Right ventricle myocardium superior (tissue), 1 donor: ENCODE data around the gene BHMT2. TPM values are rescaled to one million over a fixed set of nuclear protein-coding genes. Genes with fewer than 3 reads are reported as not detected.

ENCODE experiments used
- ATAC-seq: fragments of 200-7000 bp; cut with Tn5 transposase; one replicate; pipeline ENCODE4 v1.9.1; 2020; ENCODE audit warnings: mild to moderate bottlenecking; ENCODE audit not compliant: poor library complexity
- DNase-seq: peaks from one replicate; pipeline ENCODE4 v3.0.0-alpha.2; 2020
- intact Hi-C: fragments of 100-400 bp; cut with DNase I; formaldehyde crosslinking; loops from one replicate; pipeline ENCODE4 v1.11.2; 2022
- total RNA-seq: library from RNA; stranded (reverse); fragmentation: NEBNext Ultra II Directional; extraction: Animal tissue kit (Norgen Biotek cat#: 25700); gene quantifications from one replicate; pipeline ENCODE4 v1.2.1, GENCODE V29; 2021
- donor health status: DM: no; HTN: yes; CAD: no; lungs with severe emphysema.

Gene BHMT2
- total RNA-seq, 1 donor from 2014 or later, result 10.0 TPM

DNA sequence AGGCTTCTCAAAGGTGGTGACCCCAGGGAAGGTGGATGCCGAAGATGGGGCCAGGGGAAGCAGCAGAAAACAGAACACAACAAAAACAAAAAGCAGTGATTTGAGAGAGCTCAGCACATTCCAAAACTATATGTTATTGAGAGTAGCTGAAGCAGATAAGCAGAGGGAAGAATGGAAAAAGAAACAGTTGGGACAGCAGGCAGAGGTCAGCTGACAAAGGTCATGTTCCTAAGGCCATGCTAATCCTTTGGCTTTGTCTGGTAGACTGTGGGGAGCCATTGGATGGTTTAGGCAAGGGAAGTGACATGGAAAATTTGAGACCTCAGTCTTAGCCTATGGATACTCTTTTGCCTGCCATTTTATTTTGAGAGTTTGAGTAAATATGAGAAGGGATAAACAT, 14.6 kb upstream of the BHMT2 start:
- intact Hi-C loops, result no loop called here
- DNase-seq, result no peak
- no peak for ATAC-seq

DNA sequence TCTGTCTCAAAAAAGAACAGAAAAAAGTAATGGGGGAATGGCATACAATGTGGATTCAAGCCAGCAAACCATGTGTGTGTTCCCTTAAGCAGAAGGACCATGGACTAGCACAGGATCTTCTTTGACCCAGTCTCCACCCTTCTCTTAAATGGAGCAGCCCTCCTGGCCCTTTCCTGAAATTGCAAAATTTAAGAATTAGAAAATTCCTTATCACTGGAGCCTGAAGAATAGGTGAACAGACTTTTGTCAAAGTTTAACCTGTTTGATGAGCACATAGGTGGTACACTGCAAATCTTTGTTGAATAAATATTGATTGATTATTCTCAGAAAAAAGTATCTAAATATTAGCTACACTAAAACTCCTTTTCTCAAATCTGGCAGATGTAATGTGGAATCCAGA, 12.7 kb upstream of the BHMT2 start:
- intact Hi-C loops, result no loop called here
- ATAC-seq, result no peak
- DNase-seq, result no peak

DNA sequence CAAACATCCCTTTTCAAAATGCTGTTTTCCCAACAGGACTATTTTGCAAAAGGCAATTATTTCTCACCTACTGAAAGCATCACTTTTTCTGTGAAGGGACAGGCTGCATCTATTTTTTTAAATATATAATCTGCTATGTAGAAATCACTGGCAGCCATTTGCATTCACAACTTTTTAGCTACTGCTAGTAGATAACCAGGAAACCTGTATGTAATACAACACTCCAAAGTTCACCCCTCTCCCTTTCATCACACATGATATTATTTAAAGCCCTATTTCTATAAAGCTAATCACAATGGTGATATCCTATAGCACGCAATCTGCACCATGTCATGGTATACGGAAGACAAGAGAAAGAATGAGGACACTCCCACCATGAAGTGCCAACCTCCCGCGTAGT, 9.9 kb upstream of the BHMT2 start:
- intact Hi-C loops, result no loop called here
- DNase-seq (no peak), ATAC-seq (no peak)

GRCh38 chr5:79062436-79062835, 7.1 kb upstream of the BHMT2 start:
- ATAC-seq (no peak), DNase-seq (no peak)
- intact Hi-C loops, result no loop called here

- DNase-seq (no peak), ATAC-seq (peak; percentile 45)
- intact Hi-C loops, result no loop called here
Measured at GRCh38 chr5:79070350-79070667, 742 bp downstream of the BHMT2 start.

DNA sequence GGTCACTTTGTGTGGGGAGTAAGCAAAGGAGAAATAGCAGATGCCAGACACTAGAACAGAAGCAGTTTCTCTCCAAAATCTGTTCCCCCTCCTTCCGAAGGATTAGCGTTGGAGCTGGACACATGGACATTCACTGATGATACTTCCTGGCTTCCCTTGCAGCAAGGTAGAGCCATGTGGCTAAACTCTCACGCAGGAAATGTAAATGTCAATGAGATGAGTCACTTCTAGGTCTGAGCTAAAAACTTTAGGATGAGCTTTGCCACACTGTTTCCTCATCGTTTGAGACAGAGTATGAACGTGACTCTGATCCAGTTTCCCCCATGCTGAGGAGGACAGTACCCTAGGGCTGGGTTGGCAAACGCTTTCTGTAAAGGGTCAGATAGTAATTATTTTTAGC, 5.1 kb downstream of the BHMT2 start:
- no peak for DNase-seq
- intact Hi-C loops, result no loop called here
- ATAC-seq, result no peak

DNA sequence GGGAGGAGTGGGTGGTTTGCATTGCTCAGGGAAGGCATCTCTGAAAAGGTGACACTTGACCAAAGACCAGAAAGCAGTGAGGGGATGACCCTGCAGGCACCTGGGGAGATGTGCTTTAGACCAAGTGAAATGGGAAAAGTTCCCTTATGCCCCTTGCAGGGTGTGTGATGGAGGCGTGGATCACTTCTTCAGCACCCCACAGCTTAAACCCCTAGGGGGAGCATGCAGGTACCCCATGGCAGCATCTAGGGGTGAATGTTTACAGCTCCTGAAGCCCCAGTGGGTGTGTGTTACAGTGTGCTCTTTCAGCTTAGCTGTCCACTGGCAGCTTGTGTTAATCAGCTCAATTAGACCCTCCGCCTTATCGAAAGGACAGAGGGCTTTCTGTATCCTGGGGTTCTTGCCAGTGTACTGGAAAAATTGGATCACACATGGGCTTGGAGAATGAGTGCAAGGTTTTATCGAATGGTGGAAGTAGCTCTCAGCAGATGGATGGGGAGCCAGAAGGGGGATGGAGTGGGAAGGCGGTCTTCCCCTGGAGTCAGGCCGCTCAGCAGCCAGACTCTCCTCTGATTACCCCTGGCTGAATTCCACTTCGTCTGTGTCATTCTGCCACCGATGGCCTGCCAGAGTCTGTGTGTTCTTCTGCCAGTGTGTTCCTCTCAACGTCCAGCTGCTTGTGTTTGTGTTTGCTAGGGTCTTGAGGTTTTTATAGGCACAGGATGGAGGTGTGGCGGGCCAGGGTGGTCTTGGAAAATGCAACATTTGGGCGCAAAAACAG, 6.3 kb downstream of the BHMT2 start:
- intact Hi-C loops, result no loop called here
- DNase-seq, result peak; percentile 46
- ATAC-seq, result peak; percentile 87

GRCh38 chr5:79076819-79077218, 7.3 kb downstream of the BHMT2 start:
- DNase-seq (no peak), ATAC-seq (no peak)
- intact Hi-C loops, result no loop called here

DNA sequence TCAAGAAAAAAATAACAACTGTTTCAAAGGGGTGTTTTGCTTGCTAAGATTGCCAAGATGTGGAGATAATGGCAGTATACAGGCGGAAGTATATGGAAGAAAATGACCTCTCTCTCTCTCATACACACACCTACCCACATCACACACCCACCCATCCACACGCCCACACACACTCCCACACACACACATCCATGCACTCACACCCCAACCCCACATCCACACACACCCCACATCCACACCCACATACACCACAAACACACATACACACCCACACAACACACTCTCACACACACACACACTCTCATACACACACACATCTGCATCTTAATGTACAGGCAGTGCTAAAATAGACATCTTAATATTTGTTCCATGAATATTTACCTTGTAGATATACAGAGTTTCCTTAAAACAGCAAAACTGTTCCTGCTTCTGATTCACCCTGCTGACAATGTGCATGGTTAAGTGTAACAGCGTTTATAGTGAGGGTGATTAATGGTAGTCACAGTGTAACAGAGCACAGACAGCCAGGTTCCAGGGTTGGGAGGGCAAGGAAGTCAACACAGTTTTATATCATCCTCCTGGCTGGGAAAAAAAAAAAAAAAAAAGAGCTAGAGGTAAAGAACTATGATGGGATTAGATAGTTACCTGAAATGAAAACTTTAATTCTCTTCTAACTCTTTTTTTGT, 8.3 kb downstream of the BHMT2 start:
- ATAC-seq, result no peak
- intact Hi-C loops, result no loop called here
- DNase-seq, result no peak

GRCh38 chr5:79080804-79081203, 11.2 kb downstream of the BHMT2 start:
- no peak for ATAC-seq

GRCh38 chr5:79081779-79082178, 12.2 kb downstream of the BHMT2 start:
- no peak for ATAC-seq
- intact Hi-C loops, result no loop called here

More at GRCh38 chr5:79080804-79081203, 11.2 kb downstream of the BHMT2 start:
- intact Hi-C loops, result no loop called here
- no peak for DNase-seq

DNA sequence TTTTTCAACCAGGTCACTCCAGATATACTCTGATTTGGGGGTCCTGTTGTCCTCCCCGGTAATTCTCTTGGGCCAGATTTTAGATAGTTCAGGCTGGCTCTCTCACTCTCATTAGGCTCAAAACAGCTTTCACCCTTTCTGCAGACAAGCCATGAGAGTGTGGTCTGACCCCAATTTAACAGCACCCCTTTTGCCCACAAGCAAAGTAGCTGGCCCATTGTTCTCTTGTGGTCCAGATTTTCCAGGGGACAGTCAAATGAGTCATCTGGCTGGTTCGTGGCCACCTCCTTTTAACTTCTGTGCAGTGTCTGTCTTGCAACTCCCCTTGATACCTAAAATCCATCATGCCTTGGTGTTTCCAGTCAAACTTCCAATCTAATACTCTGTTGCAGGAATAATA, 16.5 kb downstream of the BHMT2 start:
- intact Hi-C loops, result no loop called here
- ATAC-seq (no peak), DNase-seq (no peak)

More at GRCh38 chr5:79081779-79082178, 12.2 kb downstream of the BHMT2 start:
- DNase-seq, result no peak

DNA sequence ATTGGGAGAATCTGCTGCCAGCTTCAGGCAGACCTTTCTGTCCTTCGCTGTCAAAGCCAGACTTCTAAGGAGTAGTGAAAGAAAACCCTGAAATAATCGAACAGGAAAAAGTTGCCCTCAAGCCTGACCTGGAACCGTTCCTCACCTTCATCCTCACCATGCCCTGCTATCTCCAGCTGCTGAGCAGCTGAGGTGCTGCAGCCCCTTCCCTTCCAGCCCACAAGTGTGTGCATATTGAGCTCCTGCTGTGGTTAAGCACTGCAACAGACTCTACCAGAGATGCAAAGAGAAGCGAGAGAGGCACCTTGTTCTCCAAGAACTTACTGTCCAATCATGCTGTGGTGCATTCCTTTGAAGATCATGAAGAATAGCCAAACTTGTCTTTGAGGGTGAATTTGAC, 18.9 kb downstream of the BHMT2 start:
- intact Hi-C loops, result no loop called here
- DNase-seq (no peak), ATAC-seq (no peak)

DNA sequence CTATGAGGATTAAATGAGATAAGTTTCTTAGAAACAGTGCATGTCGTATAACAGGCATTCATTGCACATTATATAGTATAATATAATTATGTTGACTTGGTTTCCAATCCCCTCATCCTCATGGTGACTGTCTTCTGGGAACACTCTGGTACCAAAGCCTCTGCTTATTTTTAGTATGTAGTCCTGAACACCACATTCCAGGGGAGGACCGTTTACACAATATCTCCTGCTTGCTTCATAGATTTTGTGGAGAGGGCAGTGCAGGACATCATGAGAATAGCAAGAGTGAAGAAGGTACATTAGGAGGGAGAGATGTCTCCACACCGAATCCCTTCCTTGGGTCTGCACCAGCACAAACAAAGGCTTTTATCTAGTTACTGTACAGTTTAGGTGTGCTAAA, 21.5 kb downstream of the BHMT2 start:
- ATAC-seq (peak; percentile 94), DNase-seq (no peak)
- intact Hi-C loops, result no loop called here

DNA sequence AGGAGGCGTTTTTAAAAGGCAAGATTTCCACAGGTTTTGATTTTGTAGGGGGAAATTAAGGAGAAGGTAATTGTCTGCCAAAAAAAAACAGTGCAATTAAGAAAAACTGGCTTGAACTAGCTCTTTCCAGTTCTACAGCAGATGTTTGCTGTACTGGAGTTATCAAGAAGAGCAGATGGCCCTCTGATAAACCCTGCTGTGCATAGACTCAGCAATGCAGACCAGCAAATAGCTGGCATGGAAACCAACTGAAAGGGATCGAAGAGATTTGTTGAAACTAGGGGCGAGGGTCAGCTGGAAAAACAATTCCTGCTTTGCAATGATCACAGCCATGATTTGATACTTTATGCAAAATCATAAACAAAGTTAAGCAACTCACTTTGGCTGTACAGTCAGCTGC, 24.2 kb downstream of the BHMT2 start:
- ATAC-seq, result no peak
- intact Hi-C loops, result no loop called here
- DNase-seq, result no peak

DNA sequence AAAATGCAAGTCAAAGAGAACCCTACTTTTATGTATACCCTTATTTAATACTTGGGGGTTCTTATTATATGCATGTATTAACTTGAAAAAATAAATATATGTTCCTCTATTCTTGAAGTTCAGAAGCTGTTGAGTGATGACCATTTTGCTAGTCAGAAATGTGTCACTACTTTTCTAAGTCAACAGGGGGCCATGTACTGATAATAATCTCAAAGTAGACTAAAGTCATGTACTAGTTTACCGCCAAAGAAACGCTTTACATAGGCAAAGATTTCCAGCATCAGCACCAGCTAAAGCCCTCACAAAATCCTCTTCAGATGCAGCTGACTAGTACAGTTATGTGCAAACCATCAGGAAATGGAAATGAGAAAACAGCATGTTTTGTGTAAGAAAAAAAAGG, 36.3 kb downstream of the BHMT2 start:
- DNase-seq, result no peak
- intact Hi-C loops, result loop anchor here (5.0 kb wide), 1 partner anchor 79 kb away; no protein-coding TSS in a partner anchor
- ATAC-seq, result no peak

DNA sequence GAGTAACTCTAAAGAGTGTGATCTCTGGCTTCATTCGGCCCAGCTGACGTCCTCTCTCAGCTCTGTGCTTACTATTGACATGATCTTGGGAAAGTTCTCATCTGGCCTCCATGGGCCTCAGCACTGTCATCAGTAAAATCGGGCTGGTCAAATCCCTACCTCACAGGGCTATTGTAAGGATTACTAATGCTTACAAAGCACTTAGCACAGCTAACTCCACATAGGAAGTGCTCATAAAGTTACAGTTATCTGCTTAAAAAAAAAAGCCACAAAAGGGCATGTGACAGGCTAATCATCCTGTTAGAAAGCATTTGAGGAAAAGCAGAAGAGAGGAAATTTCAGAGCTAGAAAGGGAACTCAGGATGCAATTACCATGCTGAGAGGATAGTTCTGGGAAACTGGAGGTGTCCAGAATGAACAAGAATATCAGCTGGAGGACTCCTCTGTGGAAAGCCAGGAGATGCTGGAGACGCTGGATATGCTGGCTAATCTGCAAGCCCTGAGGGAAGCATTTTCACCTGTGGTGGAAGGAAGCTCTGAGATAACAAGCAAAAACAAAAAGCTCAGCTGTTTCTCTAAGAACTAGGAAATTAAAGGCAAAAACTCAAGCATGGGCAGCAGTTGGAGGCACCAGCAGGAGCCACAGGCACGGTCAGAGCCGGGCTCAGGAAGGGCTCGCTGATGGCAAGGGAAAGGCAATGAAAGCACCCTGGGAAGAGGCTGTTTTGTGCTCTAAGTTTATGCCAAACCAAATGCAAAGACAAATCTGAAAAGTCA, 37.6 kb downstream of the BHMT2 start:
- intact Hi-C loops, result loop anchor here (5.0 kb wide), 1 partner anchor 80 kb away; no protein-coding TSS in a partner anchor
- peak; percentile 48 for ATAC-seq

GRCh38 chr5:79108086-79108485, 38.5 kb downstream of the BHMT2 start:
- ATAC-seq (no peak), DNase-seq (no peak)
- intact Hi-C loops, result loop anchor here (5.0 kb wide), 1 partner anchor 81 kb away; no protein-coding TSS in a partner anchor

More for the DNA sequence above, 37.6 kb downstream of the BHMT2 start:
- DNase-seq, result no peak

DNA sequence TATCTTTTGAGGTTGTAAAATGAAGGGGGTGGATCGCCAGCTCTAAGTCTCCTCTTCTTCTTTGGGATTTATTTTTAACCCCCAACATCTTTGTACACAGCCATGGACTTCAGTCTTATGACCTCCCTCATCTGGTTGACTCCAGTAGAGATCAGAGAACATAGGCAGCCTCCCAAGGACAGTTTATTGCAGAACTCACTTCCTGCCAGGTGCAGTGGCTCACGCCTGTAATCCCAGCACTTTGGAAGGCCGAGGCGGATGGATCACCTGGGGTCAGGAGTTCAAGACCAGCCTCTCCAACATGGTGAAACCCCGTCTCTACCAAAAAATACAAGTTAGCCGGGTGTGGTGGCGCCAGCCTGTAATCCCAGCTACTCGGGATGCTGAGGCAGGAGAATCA, 39.2 kb downstream of the BHMT2 start:
- DNase-seq, result no peak
- intact Hi-C loops, result loop anchor here (5.0 kb wide), 1 partner anchor 81 kb away; no protein-coding TSS in a partner anchor
- ATAC-seq, result no peak
